ENCODE data around the gene SPEG. TPM values are rescaled to one million over a fixed set of nuclear protein-coding genes. Genes with fewer than 3 reads are reported as not detected.

SPEG gene
- total and polyA plus RNA-seq, 2 experiments from 2014 or later: 12.6 to 32.4 TPM

DNA sequence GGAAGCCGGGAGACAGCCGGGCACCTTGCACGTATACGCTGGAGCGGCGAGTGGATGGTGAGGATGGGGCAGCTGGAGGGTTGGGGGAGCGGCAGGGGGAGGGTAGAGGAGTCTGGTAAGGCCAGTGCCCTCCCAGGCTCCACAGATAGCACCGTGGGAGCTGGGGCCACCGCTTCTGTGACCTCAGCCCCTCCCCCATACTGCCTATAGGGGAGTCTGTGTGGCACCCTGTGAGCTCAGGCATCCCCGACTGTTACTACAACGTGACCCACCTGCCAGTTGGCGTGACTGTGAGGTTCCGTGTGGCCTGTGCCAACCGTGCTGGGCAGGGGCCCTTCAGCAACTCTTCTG, 54.2 kb downstream of the SPEG start:
- TF ChIP-seq EZH2 (IDR thresholded peaks at IDR 0.05; ENCODE audit: low read depth, unreplicated experiment): no peak
- no peak for TF ChIP-seq ZNF114 (CRISPR knock-in tag; IDR thresholded peaks at IDR 0.05)
- no peak for TF ChIP-seq ZNF331 (CRISPR knock-in tag; IDR thresholded peaks at IDR 0.05; ENCODE audit: low read depth)
- no peak for TF ChIP-seq STAT1 (IDR thresholded peaks at IDR 0.05; ENCODE audit: unreplicated experiment)
- no peak for TF ChIP-seq CREB1 (CRISPR knock-in tag; IDR thresholded peaks at IDR 0.05; ENCODE audit: low read depth)
- TF ChIP-seq JUNB (IDR thresholded peaks at IDR 0.05; ENCODE audit: unreplicated experiment): no peak
- TF ChIP-seq, protein P1, sequence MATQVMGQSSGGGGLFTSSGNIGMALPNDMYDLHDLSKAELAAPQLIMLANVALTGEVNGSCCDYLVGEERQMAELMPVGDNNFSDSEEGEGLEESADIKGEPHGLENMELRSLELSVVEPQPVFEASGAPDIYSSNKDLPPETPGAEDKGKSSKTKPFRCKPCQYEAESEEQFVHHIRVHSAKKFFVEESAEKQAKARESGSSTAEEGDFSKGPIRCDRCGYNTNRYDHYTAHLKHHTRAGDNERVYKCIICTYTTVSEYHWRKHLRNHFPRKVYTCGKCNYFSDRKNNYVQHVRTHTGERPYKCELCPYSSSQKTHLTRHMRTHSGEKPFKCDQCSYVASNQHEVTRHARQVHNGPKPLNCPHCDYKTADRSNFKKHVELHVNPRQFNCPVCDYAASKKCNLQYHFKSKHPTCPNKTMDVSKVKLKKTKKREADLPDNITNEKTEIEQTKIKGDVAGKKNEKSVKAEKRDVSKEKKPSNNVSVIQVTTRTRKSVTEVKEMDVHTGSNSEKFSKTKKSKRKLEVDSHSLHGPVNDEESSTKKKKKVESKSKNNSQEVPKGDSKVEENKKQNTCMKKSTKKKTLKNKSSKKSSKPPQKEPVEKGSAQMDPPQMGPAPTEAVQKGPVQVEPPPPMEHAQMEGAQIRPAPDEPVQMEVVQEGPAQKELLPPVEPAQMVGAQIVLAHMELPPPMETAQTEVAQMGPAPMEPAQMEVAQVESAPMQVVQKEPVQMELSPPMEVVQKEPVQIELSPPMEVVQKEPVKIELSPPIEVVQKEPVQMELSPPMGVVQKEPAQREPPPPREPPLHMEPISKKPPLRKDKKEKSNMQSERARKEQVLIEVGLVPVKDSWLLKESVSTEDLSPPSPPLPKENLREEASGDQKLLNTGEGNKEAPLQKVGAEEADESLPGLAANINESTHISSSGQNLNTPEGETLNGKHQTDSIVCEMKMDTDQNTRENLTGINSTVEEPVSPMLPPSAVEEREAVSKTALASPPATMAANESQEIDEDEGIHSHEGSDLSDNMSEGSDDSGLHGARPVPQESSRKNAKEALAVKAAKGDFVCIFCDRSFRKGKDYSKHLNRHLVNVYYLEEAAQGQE (IDR thresholded peaks at IDR 0.05; ENCODE audit: unreplicated experiment): no peak
- TF ChIP-seq ZNF462 (CRISPR knock-in tag; IDR thresholded peaks at IDR 0.05): no peak
- TF ChIP-seq CTCF (conservative IDR thresholded peaks at IDR 0.05; ENCODE audit: low read depth in 2 of 2): no peak
- no peak for TF ChIP-seq NANOG (IDR thresholded peaks at IDR 0.05; ENCODE audit: borderline replicate concordance)
- TF ChIP-seq EZH2phosphoT487 (IDR thresholded peaks at IDR 0.05; ENCODE audit: unreplicated experiment): no peak
- TF ChIP-seq, protein P2, sequence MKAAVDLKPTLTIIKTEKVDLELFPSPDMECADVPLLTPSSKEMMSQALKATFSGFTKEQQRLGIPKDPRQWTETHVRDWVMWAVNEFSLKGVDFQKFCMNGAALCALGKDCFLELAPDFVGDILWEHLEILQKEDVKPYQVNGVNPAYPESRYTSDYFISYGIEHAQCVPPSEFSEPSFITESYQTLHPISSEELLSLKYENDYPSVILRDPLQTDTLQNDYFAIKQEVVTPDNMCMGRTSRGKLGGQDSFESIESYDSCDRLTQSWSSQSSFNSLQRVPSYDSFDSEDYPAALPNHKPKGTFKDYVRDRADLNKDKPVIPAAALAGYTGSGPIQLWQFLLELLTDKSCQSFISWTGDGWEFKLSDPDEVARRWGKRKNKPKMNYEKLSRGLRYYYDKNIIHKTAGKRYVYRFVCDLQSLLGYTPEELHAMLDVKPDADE (IDR thresholded peaks at IDR 0.05): no peak
- TF ChIP-seq POLR2AphosphoS5 (IDR thresholded peaks at IDR 0.05; ENCODE audit: low read depth): no peak
- no peak overlapping the region for H3K27ac Mint-ChIP-seq
- H3K4me1 Mint-ChIP-seq: peaks cover 43% of the 10 kb centered on the region
- Histone ChIP-seq H3F3A (replicated peaks; ENCODE audit: low read depth) (0 out of 2 replicates have a peak, but pooled peaks cover 9% of the 10 kb centered on the region), H3K36me3 (ENCODE audit: insufficient read depth) (no peaks in the 10 kb centered on the region), H3K4me1 (ENCODE audit: insufficient read depth) (peaks cover 26% of the 10 kb centered on the region), H3K27me3 (ENCODE audit: insufficient read depth) (peaks cover 51% of the 10 kb centered on the region), H3K4me3 (no peak overlapping the region), H3K79me2 (replicated peaks; ENCODE audit: insufficient read depth) (no peaks in the 10 kb centered on the region), H3K27ac (ENCODE audit: low read depth) (no peak overlapping the region), H3K4me2 (no peak overlapping the region), H2AFZ (no peak overlapping the region), H3K9me2 (ENCODE audit: insufficient read depth) (no peaks in the 10 kb centered on the region), H4K20me1 (replicated peaks; ENCODE audit: insufficient read depth) (no peaks in the 10 kb centered on the region)
- H3K9me3 Mint-ChIP-seq: no peaks in the 10 kb centered on the region; the same call in 2 of the 3 replicates
- ATAC-seq (no peak), DNase-seq (ENCODE audit: low spot score) (no peak)
- H3K4me3 Mint-ChIP-seq: no peak overlapping the region
- no peaks in the 10 kb centered on the region; the same call in 2 of the 3 replicates for H3K36me3 Mint-ChIP-seq (ENCODE audit: low read depth)
- peaks cover 34% of the 10 kb centered on the region for H3K27me3 Mint-ChIP-seq (ENCODE audit: insufficient read depth, low read depth, poor library complexity)

Data from GM23338 (cell line).